Measurements from ENCODE around the gene PHF21B.

The PHF21B gene

DNA sequence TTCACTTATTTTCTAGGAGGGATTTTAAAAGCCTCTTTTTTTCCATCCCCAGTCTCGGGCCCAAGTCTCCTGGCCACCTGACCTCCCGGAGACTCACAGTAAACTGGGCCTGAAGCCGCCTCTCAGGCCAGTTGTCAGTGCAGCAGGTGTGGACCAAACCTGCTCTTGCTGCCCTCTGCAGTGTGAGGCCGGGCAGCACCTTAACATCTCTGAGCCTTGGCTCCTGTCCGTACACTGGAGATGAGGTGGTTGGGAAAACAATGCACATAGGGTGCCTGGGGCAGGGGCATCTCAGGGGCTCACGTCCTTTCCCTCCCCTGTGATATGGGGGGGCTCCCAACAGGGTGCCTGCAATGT lies 45.1 kb downstream of the PHF21B start:
- POLR2A ChIA-PET = no interaction called here
- CTCF ChIA-PET = no interaction called here
- Histone ChIP-seq H3K4me1 (ENCODE audit: control insufficient read depth, insufficient read depth, low read length) (no peaks in the 10 kb centered on the region), H3K27ac (ENCODE audit: extremely low read depth, low read depth, low read length) (no peak overlapping the region), H3K9me3 (ENCODE audit: control insufficient read depth, insufficient read depth, low read depth, low read length) (no peaks in the 10 kb centered on the region), H3K4me3 (ENCODE audit: low read depth, low read length) (no peak overlapping the region), H3K36me3 (ENCODE audit: control insufficient read depth in 2 of 2, insufficient read depth in 1 of 2, low read length in 2 of 2) (no peaks in the 10 kb centered on the region)
- TF ChIP-seq ZNF747 (tag by site-specific recombination; IDR thresholded peaks at IDR 0.05) = no peak
- TF ChIP-seq ZNF768 (tag by site-specific recombination; IDR thresholded peaks at IDR 0.05) = no peak
- TF ChIP-seq ZNF510 (tag by site-specific recombination; IDR thresholded peaks at IDR 0.05; ENCODE audit: insufficient replicate concordance) = no peak
- TF ChIP-seq ZNF792 (tag by site-specific recombination; IDR thresholded peaks at IDR 0.05) = no peak
- no peak for TF ChIP-seq ZNF549 (tag by site-specific recombination; IDR thresholded peaks at IDR 0.05)
- no peak for TF ChIP-seq ZNF202 (tag by site-specific recombination; IDR thresholded peaks at IDR 0.05; ENCODE audit: borderline replicate concordance)
- TF ChIP-seq ZNF211 (tag by site-specific recombination; IDR thresholded peaks at IDR 0.05; ENCODE audit: low read depth) = no peak
- TF ChIP-seq, protein P1, sequence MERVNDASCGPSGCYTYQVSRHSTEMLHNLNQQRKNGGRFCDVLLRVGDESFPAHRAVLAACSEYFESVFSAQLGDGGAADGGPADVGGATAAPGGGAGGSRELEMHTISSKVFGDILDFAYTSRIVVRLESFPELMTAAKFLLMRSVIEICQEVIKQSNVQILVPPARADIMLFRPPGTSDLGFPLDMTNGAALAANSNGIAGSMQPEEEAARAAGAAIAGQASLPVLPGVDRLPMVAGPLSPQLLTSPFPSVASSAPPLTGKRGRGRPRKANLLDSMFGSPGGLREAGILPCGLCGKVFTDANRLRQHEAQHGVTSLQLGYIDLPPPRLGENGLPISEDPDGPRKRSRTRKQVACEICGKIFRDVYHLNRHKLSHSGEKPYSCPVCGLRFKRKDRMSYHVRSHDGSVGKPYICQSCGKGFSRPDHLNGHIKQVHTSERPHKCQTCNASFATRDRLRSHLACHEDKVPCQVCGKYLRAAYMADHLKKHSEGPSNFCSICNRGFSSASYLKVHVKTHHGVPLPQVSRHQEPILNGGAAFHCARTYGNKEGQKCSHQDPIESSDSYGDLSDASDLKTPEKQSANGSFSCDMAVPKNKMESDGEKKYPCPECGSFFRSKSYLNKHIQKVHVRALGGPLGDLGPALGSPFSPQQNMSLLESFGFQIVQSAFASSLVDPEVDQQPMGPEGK (tag by site-specific recombination; IDR thresholded peaks at IDR 0.05) = no peak
- no peak for TF ChIP-seq SP2 (tag by site-specific recombination; IDR thresholded peaks at IDR 0.05)
- no peak for TF ChIP-seq ZNF529 (tag by site-specific recombination; IDR thresholded peaks at IDR 0.05; ENCODE audit: insufficient replicate concordance)
- TF ChIP-seq ZNF600 (tag by site-specific recombination; IDR thresholded peaks at IDR 0.05) = no peak
- TF ChIP-seq, protein P2, sequence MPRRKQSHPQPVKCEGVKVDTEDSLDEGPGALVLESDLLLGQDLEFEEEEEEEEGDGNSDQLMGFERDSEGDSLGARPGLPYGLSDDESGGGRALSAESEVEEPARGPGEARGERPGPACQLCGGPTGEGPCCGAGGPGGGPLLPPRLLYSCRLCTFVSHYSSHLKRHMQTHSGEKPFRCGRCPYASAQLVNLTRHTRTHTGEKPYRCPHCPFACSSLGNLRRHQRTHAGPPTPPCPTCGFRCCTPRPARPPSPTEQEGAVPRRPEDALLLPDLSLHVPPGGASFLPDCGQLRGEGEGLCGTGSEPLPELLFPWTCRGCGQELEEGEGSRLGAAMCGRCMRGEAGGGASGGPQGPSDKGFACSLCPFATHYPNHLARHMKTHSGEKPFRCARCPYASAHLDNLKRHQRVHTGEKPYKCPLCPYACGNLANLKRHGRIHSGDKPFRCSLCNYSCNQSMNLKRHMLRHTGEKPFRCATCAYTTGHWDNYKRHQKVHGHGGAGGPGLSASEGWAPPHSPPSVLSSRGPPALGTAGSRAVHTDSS (tag by site-specific recombination; IDR thresholded peaks at IDR 0.05) = no peak
- TF ChIP-seq, protein P3, sequence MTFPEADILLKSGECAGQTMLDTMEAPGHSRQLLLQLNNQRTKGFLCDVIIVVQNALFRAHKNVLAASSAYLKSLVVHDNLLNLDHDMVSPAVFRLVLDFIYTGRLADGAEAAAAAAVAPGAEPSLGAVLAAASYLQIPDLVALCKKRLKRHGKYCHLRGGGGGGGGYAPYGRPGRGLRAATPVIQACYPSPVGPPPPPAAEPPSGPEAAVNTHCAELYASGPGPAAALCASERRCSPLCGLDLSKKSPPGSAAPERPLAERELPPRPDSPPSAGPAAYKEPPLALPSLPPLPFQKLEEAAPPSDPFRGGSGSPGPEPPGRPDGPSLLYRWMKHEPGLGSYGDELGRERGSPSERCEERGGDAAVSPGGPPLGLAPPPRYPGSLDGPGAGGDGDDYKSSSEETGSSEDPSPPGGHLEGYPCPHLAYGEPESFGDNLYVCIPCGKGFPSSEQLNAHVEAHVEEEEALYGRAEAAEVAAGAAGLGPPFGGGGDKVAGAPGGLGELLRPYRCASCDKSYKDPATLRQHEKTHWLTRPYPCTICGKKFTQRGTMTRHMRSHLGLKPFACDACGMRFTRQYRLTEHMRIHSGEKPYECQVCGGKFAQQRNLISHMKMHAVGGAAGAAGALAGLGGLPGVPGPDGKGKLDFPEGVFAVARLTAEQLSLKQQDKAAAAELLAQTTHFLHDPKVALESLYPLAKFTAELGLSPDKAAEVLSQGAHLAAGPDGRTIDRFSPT (tag by site-specific recombination; IDR thresholded peaks at IDR 0.05) = no peak
- TF ChIP-seq ZSCAN30 (tag by site-specific recombination; IDR thresholded peaks at IDR 0.05) = no peak

DNA sequence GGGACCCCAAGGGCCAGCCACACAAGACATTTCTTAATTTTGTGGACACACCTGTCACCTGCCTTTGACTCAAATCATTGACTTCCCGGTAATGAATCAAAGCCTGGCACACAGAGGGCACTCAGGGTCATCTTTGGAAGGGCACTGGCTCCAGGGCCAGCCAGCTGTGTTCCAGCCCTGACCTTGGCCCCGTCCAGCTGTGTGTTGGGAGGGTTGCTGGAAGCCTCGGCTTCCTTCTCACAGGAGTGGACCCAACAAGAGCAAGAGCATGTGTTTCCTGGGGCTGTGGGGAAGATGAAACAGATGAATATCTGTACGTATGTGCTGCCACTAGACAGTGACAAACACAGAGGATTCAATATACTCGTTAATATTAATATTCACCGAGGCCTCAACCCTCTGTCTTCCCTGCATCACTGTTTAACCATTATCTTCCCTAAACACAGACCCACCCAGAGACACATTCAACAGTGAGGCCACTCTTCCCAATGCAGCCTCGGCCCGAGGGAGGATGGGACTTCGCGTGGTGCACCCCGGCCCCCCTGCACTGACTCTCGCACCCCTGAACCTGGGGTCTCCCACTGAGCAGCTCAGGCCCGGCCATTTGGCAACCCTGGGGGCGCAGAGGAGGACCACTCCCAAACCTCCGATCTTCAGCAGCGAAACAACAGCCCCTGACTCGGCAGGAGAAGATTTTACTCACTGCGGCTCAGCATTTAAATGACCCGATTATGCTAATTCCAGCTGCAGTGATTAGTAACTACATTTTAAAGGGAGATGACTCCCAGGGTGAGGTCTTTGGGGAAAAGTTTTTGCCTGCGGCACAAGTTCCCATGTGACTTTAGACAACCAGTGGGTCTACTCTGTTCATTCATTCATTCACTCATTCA lies 45.7 kb downstream of the PHF21B start:
- Histone ChIP-seq H3K27ac (ENCODE audit: extremely low read depth, low read depth, low read length) (no peak overlapping the region), H3K4me3 (ENCODE audit: low read depth, low read length) (no peak overlapping the region), H3K36me3 (ENCODE audit: control insufficient read depth in 2 of 2, insufficient read depth in 1 of 2, low read length in 2 of 2) (no peaks in the 10 kb centered on the region), H3K9me3 (ENCODE audit: control insufficient read depth, insufficient read depth, low read depth, low read length) (no peaks in the 10 kb centered on the region), H3K4me1 (ENCODE audit: control insufficient read depth, insufficient read depth, low read length) (no peaks in the 10 kb centered on the region)
- ChIA-PET CTCF (no interaction called here), POLR2A (no interaction called here)
- TF ChIP-seq ZNF174 (tag by site-specific recombination; IDR thresholded peaks at IDR 0.05) (no peak), SP7 (tag by site-specific recombination; IDR thresholded peaks at IDR 0.05) (no peak), IKZF3 (tag by site-specific recombination; IDR thresholded peaks at IDR 0.05) (no peak), ZNF600 (tag by site-specific recombination; IDR thresholded peaks at IDR 0.05) (no peak)
- TF ChIP-seq, protein P4, sequence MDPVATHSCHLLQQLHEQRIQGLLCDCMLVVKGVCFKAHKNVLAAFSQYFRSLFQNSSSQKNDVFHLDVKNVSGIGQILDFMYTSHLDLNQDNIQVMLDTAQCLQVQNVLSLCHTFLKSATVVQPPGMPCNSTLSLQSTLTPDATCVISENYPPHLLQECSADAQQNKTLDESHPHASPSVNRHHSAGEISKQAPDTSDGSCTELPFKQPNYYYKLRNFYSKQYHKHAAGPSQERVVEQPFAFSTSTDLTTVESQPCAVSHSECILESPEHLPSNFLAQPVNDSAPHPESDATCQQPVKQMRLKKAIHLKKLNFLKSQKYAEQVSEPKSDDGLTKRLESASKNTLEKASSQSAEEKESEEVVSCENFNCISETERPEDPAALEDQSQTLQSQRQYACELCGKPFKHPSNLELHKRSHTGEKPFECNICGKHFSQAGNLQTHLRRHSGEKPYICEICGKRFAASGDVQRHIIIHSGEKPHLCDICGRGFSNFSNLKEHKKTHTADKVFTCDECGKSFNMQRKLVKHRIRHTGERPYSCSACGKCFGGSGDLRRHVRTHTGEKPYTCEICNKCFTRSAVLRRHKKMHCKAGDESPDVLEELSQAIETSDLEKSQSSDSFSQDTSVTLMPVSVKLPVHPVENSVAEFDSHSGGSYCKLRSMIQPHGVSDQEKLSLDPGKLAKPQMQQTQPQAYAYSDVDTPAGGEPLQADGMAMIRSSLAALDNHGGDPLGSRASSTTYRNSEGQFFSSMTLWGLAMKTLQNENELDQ (tag by site-specific recombination; IDR thresholded peaks at IDR 0.05; ENCODE audit: low read depth) = no peak

All from HEK293 (cell line).